HG02759 (cell line): ENCODE data around the gene IL1B.
"Not testable (repeated sequence)": the region's sequence is repeated elsewhere in the genome, so short reads cannot be mapped to it uniquely, and the experiment has no call there.

ENCODE experiments used
- ATAC-seq: cut with Tn5 transposase; IDR thresholded peaks from one replicate; pipeline ENCODE4 v1.9.1; 2021; ENCODE audit warnings: mild to moderate bottlenecking, moderate library complexity; ENCODE audit not compliant: unreplicated experiment

IL1B gene

DNA sequence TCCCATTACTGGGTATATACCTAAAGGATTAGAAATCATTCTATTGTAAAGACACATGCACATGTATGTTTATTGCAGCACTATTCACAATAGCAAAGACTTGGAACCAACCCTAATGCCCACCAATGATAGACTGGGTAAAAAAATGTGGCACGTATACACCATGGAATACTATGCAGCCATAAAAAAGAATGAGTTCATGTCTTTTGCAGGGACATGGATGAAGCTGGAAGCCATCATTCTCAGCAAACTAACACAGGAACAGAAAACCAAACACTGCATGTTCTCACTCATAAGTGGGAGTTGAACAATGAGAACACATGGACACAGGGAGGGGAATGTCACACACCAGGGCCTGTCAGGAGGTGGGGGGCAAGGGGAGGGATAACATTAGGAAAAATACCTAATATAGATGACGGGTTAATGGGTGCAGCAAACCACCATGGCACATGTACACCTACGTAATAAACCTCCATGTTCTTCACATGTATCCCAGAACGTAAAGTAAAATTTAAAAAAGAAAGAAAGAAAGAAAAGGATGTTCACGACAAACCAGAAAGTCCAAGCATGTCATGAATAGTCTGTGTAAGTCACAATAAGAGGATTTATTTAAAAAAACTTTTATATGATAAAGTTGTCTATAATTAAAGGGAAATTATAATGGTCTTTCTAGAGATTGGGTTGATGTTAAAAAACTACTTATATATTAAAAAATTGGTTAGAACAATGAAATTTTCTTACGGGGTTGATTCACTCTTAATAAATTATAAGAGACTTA is 23.0 kb upstream of the IL1B start:
- ATAC-seq = not testable (repeated sequence)

GRCh38 chr2:112850588-112850987 is 14.0 kb upstream of the IL1B start:
- no peak for ATAC-seq

DNA sequence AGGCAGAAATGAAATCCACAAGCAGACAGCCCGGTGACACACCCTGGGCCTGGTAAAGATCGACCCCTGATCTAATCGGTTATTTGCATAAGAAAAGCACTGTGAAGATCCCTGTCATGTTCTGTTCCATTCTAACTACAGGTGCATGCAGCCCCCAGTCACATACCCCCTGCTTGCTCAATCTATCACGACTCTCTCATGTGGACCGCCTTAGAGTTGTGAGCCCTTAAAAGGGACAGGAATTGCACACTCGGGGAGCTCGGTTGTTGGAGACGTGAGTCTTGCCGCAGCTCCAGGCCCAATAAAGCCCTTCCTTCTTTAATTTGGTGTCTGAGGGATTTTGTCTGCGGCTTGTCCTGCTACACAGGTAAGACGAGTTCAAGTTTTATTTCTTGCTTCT is 13.4 kb upstream of the IL1B start:
- no peak for ATAC-seq

- no peak for ATAC-seq
Measured at GRCh38 chr2:112848833-112849232, 12.3 kb upstream of the IL1B start.

DNA sequence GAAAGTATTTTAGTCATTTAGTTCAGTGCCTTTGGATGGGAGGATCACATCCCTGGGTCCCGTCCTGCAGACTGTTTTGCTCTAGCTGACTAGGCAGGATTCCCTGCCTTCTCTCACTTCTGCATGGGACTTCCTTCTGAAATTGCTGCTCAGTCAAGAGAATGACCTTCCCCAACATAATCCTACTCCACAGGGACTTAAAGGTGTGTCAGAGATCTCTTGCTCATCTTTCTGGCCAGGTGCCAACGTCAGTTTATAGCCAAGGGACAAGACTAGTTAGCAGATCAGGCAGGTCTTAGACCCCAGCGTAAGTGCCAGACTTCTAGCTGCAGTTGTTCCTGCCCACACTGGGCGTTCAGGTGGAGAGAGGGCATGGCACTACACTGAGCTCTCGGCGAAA is 9.5 kb upstream of the IL1B start:
- no peak for ATAC-seq

DNA sequence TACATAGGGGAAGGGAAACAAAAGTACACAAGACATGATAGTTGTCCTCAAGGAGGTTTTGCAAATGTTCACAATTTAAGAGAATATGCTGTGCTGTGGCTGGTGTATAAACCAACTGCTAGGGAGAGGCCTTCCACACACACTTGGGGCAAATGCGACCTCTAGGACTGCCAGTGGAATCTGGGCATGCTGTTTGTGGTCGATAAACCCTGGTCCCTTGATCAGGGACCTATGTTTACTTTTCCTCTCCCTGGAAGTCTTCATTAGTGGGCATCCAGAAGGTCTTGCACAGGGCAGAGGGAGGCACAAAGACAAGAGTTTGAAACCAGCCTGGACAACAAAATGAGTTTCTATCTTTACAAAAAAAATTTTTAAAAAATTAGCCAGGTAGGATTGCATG is 7.3 kb upstream of the IL1B start:
- no peak for ATAC-seq

- ATAC-seq = no peak
Measured at GRCh38 chr2:112843288-112843687, 6.7 kb upstream of the IL1B start.

DNA sequence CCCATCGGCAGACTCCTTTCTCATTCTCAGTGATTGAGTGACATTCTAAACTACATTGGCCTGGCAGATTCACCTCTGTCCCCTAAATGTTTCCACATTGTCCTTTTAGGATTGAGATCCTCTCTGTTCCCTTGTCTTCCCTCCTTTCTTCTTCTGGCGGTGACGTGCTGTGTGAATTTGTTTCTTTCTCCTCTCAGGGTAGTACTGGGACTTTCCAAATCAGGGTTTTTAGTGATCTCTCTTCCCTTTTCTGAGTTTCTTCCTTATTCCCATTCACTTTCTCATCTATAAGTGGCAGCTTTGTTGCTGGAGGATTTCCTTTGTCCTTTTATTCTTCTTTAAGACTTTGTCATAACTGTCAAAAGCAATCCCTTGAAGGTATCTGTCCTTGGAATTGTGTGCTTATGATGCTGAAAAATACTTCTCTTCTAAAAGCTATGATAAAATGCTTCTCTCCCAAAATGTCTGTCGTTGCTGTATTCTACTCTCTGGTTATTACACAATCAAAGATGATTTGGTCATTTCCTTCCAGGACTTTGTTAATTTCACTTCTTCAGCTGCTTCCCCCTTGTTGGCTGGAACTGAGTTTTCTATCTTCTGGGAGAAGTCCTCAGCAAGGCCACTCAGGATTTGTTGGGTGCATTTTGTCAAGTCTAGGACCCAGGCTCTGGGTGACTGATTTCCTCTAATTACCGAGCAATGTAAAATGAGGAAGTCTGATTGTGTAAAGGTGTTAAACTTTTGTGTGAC is 4.9 kb upstream of the IL1B start:
- no peak for ATAC-seq

DNA sequence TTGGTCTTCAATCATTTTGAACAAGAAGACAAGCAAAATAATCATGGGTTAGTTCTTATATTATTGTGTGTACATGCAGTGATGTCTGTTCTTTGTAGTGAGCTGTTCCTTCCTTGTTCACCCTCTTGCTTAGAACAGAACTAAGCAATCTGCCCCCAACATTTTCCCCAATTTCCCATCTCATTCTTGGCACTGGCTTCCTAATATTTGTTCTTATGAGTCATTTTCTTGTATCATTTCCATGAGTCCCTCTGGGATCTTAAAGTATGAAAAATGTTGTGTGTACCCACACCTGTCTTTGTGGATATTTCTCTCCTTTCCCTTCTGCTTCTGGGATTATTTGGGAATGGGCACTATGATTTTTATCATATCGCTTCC is 3.5 kb upstream of the IL1B start:
- ATAC-seq = no peak

- no peak for ATAC-seq
Measured at GRCh38 chr2:112839407-112840067, 3.0 kb upstream of the IL1B start.

DNA sequence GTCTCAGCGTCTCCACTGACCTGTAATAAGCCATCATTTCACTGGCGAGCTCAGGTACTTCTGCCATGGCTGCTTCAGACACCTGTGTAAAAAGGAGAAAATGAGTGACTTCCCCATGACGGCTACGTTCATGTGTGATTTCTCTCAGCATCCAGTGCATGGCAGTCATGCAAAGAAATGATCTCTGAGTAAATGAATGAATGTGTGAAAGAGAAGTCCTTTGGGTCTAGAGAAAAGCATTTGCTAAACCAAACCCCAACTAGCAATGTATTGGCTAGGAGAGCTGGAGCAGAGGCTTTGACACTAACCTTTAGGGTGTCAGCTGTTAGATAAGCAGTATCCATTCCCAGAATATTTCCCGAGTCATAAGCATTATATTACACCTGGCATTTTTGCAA is 417 bp downstream of the IL1B start:
- no peak for ATAC-seq

GRCh38 chr2:112835536-112836162 is 930 bp downstream of the IL1B start:
- no peak for ATAC-seq

- ATAC-seq = no peak
Measured at GRCh38 chr2:112835061-112835501, 1.5 kb downstream of the IL1B start.

DNA sequence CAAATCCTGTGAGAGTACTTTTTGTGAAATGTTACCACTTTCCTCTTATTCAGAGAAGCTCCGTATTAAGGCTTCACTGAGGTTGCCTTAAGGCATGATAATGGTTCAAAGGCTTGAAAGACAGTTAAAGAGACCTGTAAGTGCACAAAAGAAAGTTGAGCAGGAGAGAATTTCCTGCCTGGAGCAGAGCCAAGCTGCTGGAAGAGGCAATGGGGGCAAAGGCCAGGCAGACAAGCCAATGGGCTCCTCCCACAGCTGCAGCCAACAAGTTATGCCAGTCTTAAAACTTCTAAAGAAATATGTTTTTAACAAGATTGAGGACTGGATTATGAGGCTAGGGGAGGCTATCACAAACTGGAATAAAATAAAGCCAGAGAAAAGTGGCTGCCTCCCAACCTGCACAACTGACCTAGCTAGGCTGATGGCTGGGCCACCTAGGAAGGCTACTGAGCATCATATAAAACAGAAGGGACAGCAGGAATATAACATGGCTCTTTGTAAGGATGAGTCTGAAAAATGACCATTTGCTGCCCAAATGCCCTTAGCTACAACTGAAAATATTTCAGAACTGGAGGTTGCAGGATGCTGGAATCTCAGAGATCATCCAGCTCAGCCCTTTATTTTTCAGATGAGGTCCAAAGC is 2.1 kb downstream of the IL1B start:
- no peak for ATAC-seq

DNA sequence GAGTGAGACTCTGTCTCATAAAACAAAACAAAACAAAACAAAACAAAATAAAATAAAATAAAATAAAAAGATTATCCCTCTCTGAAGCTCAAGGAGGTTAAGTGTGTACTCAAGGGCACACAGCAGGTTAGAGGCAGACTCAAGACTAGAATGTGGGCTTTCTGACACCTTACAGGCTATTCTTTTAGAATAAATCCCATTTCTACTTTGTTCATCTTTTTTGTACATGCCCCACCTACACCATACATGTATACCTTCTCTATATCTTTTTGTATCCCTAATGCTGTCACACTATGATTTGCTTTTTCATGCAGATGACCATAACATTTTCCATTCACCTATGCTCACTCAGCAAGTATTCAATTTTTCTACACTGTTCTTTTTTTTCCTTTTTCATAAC is 2.6 kb downstream of the IL1B start:
- ATAC-seq = no peak

DNA sequence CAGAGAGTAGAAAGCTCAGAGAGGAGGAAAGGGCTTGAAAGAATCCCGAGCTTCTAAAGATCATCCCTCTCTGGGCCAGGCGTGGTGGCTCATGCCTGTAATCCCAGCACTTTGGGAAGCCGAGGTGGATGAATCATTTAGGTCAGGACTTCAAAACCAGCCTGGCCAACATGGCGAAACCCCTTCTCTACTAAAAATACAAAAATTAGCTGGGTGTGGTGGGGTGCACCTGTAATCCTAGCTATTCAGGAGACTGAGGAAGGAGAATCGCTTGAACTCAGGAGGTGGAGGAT is 3.0 kb downstream of the IL1B start:
- not testable (repeated sequence) for ATAC-seq

DNA sequence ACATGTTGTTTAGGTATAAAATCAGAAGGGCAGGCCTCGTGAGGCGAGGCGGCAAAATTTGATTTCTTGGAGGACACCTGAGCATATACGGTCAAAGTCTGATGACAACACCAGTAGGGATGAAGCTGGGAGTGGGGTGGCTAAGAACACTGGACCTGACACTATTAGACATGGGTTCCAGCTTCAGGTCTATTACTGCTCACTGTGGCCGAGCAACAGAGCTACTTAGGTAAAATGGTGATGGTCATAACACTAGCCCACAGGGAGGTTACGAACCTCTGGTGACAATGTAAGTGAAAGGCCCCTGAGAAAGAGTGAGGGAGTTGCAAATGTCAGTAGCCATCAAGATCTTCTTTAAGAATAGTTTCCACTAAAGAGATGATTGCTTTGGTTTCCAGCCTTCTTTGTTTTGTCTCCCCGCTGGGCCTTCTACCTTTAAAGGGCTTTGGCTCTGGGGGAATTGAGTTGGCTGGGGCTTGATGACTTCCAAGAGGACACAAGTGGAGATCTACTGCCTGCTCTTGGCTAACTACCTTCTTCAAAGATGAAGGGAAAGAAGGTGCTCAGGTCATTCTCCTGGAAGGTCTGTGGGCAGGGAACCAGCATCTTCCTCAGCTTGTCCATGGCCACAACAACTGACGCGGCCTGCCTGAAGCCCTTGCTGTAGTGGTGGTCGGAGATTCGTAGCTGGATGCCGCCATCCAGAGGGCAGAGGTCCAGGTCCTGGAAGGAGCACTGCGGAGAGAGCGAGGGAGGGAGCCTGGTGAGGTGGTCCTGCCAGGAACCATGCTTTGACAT is 3.5 kb downstream of the IL1B start:
- ATAC-seq = no peak

- no peak for ATAC-seq
Measured at GRCh38 chr2:112831946-112832840, 4.4 kb downstream of the IL1B start.

- no peak for ATAC-seq
Measured at GRCh38 chr2:112831513-112831845, 5.1 kb downstream of the IL1B start.
